ENCODE measurements around the gene PARD3B. TPM values are rescaled to one million over a fixed set of nuclear protein-coding genes. Genes with fewer than 3 reads are reported as not detected.

The PARD3B gene
- total and polyA plus RNA-seq, 8 donors, result 1.8 to 42.6 (median 15.1) TPM

DNA sequence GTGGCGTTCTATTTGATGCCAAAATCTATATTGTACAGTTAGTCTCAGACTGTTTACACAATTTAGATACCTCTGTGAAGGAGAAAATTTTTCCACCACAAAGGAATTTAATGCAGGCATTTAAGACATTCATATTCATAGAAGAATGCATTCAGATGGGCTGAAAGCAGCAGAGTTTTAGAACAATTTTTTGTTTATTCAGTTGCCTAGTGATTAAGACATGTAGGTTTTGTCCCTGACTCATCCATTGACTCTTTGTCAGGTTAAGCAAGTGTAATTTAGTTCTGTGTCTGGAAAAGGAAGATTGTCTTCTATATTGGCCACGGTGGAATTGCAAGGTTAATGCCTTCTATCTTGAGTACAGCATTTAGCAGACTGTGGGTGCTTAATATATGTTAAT lies 515.0 kb downstream of the PARD3B start:
- Histone ChIP-seq H3K4me3 (no peak overlapping the region), H3K36me3 (no peaks in the 10 kb centered on the region), H3K9me3 (peaks cover 0 to 6% (median 0%) of the 10 kb centered on the region in 4 donors), H3K4me1 (peaks cover 0 to 3% (median 0%) of the 10 kb centered on the region in 4 donors), H3K27me3 (no peaks in the 10 kb centered on the region), H3K27ac (no peak overlapping the region)
- 81 to 89% (median 85%) methylated on average over 2 of the region's 2 CpGs for WGBS, 5 donors
- intact Hi-C loops (cut with DNase I; ENCODE audit: low total_unique reads), result no loop called here
- no peak for DNase-seq
- TF ChIP-seq POLR2AphosphoS5 (IDR thresholded peaks at IDR 0.05) (no peak), EP300 (IDR thresholded peaks at IDR 0.05) (no peak), POLR2A (IDR thresholded peaks at IDR 0.05) (no peak)

DNA sequence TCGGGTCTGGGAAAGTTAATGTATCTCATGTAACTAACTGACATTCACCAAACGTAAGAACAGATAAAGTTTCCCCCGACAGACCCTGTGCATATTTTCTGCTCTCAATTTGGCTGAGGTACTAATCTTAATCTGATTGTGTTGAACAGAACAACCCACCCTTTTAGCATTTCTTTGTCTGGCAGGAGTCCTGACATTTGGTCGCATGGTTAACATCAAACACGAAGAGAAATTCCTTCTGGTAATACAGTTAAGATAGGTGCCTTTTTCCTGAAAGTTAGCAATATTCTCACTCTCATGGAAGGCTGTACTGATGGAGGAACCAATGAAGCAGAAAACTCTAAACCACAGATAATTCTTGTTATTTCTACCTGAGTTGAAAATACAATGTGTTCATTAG lies 520.8 kb downstream of the PARD3B start:
- WGBS, 5 donors, result 60 to 73% (median 66%) methylated on average over 5 of the region's 5 CpGs

DNA sequence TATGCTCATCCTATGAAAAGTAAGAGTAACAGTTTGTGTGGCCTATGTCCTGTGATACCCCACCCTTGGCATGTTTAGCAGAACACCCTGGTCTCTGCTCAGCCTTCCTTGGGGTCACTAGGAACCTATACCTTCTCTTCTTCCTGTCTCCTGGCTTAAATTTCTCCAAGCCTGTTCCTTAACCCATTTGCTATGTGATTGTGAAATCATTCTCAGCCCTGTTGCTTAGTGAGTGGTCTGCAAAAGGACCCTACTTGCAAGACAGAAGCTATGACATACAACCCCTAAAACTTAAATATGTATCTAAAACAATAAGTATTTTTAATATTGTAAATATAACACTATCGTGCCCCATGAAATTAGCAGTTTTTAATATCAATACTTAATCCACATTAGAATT lies 524.7 kb downstream of the PARD3B start:
- TF ChIP-seq, protein P1, sequence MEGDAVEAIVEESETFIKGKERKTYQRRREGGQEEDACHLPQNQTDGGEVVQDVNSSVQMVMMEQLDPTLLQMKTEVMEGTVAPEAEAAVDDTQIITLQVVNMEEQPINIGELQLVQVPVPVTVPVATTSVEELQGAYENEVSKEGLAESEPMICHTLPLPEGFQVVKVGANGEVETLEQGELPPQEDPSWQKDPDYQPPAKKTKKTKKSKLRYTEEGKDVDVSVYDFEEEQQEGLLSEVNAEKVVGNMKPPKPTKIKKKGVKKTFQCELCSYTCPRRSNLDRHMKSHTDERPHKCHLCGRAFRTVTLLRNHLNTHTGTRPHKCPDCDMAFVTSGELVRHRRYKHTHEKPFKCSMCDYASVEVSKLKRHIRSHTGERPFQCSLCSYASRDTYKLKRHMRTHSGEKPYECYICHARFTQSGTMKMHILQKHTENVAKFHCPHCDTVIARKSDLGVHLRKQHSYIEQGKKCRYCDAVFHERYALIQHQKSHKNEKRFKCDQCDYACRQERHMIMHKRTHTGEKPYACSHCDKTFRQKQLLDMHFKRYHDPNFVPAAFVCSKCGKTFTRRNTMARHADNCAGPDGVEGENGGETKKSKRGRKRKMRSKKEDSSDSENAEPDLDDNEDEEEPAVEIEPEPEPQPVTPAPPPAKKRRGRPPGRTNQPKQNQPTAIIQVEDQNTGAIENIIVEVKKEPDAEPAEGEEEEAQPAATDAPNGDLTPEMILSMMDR (IDR thresholded peaks at IDR 0.05), result no peak
- TF ChIP-seq EP300 (IDR thresholded peaks at IDR 0.05) (no peak), POLR2AphosphoS5 (IDR thresholded peaks at IDR 0.05) (no peak), POLR2A (IDR thresholded peaks at IDR 0.05) (no peak)
- Histone ChIP-seq H3K27me3 (no peaks in the 10 kb centered on the region), H3K27ac (no peak overlapping the region), H3K36me3 (no peaks in the 10 kb centered on the region), H3K4me1 (no peaks in the 10 kb centered on the region), H3K9me3 (no peaks in the 10 kb centered on the region), H3K4me3 (no peak overlapping the region)
- no peak for DNase-seq
- intact Hi-C loops (cut with DNase I; ENCODE audit: low total_unique reads), result no loop called here
- WGBS, 5 donors, result 86 to 94% (median 90%) methylated on average over 1 of the region's 1 CpG

More for the DNA sequence above, 520.8 kb downstream of the PARD3B start:
- H3K4me1 ChIP-seq, result no peaks in the 10 kb centered on the region
- TF ChIP-seq POLR2AphosphoS5 (IDR thresholded peaks at IDR 0.05) (no peak), POLR2A (IDR thresholded peaks at IDR 0.05) (no peak), EP300 (IDR thresholded peaks at IDR 0.05) (no peak)
- TF ChIP-seq, protein P1 (IDR thresholded peaks at IDR 0.05), result no peak
- no peaks in the 10 kb centered on the region for H3K36me3 ChIP-seq
- H3K27ac ChIP-seq, result no peak overlapping the region
- no peaks in the 10 kb centered on the region for H3K9me3 ChIP-seq
- no peak overlapping the region for H3K4me3 ChIP-seq
- no peak for DNase-seq
- H3K27me3 ChIP-seq, result no peaks in the 10 kb centered on the region
- intact Hi-C loops (cut with DNase I; ENCODE audit: low total_unique reads), result no loop called here

DNA sequence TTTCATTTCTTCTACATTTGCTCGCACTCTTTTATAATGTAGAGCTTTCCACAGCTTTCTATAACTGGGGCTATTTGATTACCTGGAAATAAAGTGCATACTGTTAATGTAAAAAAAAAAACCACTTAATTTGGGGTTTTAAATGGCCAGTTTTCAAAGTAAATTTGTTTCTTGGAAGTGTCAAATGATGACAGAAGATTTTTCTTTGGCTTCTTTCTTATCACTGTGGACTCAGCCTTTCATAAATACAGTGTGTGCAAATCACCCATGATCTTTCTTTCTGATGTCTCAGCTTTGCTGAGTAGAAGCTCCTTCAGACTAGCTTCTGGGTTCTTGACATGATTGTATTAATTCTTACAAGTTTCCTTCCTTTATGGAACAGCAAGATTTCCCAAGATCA lies 525.6 kb downstream of the PARD3B start:
- TF ChIP-seq POLR2AphosphoS5 (IDR thresholded peaks at IDR 0.05), result no peak
- TF ChIP-seq POLR2A (IDR thresholded peaks at IDR 0.05), result no peak
- TF ChIP-seq, protein P1 (IDR thresholded peaks at IDR 0.05), result no peak
- no peak for TF ChIP-seq EP300 (IDR thresholded peaks at IDR 0.05)

DNA sequence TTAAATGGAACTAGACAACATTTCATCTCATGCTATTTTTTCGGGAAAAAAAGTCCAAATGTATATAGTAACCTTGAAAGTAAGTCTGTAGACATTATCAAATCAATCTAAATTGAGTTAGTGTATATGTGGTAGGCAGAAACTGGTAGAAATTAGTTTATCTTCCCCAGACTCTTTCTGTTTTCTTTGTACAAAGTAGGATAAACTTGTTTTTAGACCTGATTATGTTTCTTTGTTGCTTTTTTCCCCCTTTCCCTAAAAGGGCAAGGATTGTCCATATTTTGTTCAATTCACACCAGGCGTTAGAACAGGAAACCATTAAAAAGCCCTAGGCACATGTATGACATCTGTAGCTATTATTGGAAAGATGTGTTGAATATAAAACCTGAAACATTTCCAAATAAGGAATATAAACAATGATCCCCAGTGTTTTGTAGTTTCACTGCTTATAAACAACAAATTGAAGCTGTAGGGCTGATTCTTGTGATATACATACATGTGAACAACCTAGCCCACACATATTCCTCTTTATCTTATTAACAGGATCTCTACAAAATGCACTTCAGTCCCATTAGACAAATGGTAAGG lies 528.3 kb downstream of the PARD3B start:
- H3K4me1 ChIP-seq, result no peaks in the 10 kb centered on the region
- intact Hi-C loops (cut with DNase I; ENCODE audit: low total_unique reads), result no loop called here
- no peak overlapping the region for H3K4me3 ChIP-seq
- H3K27ac ChIP-seq, result no peak overlapping the region
- DNase-seq, result no peak
- WGBS, 5 donors, result 78 to 82% (median 81%) methylated on average over 2 of the region's 2 CpGs
- H3K36me3 ChIP-seq, result no peaks in the 10 kb centered on the region
- H3K9me3 ChIP-seq, result no peaks in the 10 kb centered on the region
- no peaks in the 10 kb centered on the region for H3K27me3 ChIP-seq
- TF ChIP-seq, protein P1 (IDR thresholded peaks at IDR 0.05), result no peak
- TF ChIP-seq EP300 (IDR thresholded peaks at IDR 0.05), result no peak

More for the DNA sequence above, 525.6 kb downstream of the PARD3B start:
- H3K4me1 ChIP-seq, result no peaks in the 10 kb centered on the region
- H3K27me3 ChIP-seq, result no peaks in the 10 kb centered on the region
- H3K36me3 ChIP-seq, result no peaks in the 10 kb centered on the region
- no peak overlapping the region for H3K27ac ChIP-seq
- DNase-seq, result no peak
- H3K9me3 ChIP-seq, result no peaks in the 10 kb centered on the region
- 75 to 100% (median 95%) methylated on average over 1 of the region's 1 CpG for WGBS, 5 donors
- intact Hi-C loops (cut with DNase I; ENCODE audit: low total_unique reads), result no loop called here
- H3K4me3 ChIP-seq, result no peak overlapping the region

Measured in stomach (tissue), 9 donors.